ENCODE data around the gene KNG1. TPM values are rescaled to one million over a fixed set of nuclear protein-coding genes. Genes with fewer than 3 reads are reported as not detected.
"Not testable (repeated sequence)": the region's sequence is repeated elsewhere in the genome, so short reads cannot be mapped to it uniquely, and the experiment has no call there.

Gene KNG1
- polyA plus RNA-seq, 2 of the 4 experiments (the other 2 are of a cell fraction) = 0.05 TPM; not detected in 1

GRCh38 chr3:186687120-186687651, 30.0 kb upstream of the KNG1 start:
- DNase-seq (ENCODE audit: low read depth in 1 of 2, low spot score in 1 of 2) = no peak
- no peak overlapping the region for H3K4me3 ChIP-seq
- no peaks in the 10 kb centered on the region for H3K4me1 ChIP-seq
- no peak overlapping the region for H3K27ac ChIP-seq
- H3K4me2 ChIP-seq = no peak overlapping the region
- TF ChIP-seq EHMT2 (IDR thresholded peaks at IDR 0.05; ENCODE audit: low read depth) (no peak), HOXB5 (CRISPR knock-in tag; IDR thresholded peaks at IDR 0.05) (no peak), HOXB13 (CRISPR knock-in tag; IDR thresholded peaks at IDR 0.05; ENCODE audit: low read depth) (no peak), ESRRA (IDR thresholded peaks at IDR 0.05; ENCODE audit: borderline replicate concordance, low read length) (no peak), MAFK (IDR thresholded peaks at IDR 0.05; ENCODE audit: partially characterized antibody) (no peak), CBX2 (IDR thresholded peaks at IDR 0.05; ENCODE audit: borderline replicate concordance, low read depth) (no peak), HMGXB4 (CRISPR knock-in tag; IDR thresholded peaks at IDR 0.05; ENCODE audit: borderline replicate concordance) (no peak)
- TF ChIP-seq, protein P1, sequence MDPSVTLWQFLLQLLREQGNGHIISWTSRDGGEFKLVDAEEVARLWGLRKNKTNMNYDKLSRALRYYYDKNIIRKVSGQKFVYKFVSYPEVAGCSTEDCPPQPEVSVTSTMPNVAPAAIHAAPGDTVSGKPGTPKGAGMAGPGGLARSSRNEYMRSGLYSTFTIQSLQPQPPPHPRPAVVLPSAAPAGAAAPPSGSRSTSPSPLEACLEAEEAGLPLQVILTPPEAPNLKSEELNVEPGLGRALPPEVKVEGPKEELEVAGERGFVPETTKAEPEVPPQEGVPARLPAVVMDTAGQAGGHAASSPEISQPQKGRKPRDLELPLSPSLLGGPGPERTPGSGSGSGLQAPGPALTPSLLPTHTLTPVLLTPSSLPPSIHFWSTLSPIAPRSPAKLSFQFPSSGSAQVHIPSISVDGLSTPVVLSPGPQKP (IDR thresholded peaks at IDR 0.05; ENCODE audit: low read depth, low read length) = no peak
- TF ChIP-seq, protein P2, sequence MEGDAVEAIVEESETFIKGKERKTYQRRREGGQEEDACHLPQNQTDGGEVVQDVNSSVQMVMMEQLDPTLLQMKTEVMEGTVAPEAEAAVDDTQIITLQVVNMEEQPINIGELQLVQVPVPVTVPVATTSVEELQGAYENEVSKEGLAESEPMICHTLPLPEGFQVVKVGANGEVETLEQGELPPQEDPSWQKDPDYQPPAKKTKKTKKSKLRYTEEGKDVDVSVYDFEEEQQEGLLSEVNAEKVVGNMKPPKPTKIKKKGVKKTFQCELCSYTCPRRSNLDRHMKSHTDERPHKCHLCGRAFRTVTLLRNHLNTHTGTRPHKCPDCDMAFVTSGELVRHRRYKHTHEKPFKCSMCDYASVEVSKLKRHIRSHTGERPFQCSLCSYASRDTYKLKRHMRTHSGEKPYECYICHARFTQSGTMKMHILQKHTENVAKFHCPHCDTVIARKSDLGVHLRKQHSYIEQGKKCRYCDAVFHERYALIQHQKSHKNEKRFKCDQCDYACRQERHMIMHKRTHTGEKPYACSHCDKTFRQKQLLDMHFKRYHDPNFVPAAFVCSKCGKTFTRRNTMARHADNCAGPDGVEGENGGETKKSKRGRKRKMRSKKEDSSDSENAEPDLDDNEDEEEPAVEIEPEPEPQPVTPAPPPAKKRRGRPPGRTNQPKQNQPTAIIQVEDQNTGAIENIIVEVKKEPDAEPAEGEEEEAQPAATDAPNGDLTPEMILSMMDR (IDR thresholded peaks at IDR 0.05) = no peak
- ATAC-seq = no peak
- 80% methylated on average over 12 of the region's 12 CpGs for WGBS (ENCODE audit: missing lambda C conversion rate)
- ChIA-PET CTCF (no interaction called here), POLR2A (no interaction called here)
- no peaks in the 10 kb centered on the region for H3K9me3 ChIP-seq
- no peak for FAIRE-seq

DNA sequence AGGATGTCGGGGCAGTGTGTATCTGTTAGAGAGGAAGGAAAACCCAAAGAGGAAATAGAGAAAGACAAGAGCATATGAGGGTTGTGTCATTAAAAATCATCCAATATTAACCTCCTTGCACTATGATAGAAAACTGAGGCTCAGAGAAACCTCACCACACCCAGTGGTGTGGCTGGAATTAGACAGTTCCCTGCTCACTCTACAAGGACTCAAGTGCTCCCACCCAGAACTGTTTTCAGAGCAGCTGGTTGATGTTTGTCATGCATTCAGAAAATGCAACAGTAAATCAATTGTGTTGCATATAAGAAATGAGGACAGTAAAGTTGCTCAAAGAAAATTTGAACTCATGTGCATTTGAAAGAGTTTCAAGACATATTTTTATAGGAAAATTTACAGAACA, 26.9 kb upstream of the KNG1 start:
- H3K27ac ChIP-seq; DNase-seq (ENCODE audit: low read depth in 1 of 2, low spot score in 1 of 2); FAIRE-seq; H3K4me1 ChIP-seq; H3K4me3 ChIP-seq; H3K9me3 ChIP-seq; CTCF ChIA-PET; POLR2A ChIA-PET; H3K4me2 ChIP-seq; ATAC-seq: not testable (repeated sequence)
- WGBS (ENCODE audit: missing lambda C conversion rate) = 85% methylated on average over 1 of the region's 1 CpG

GRCh38 chr3:186691676-186692075, 25.5 kb upstream of the KNG1 start:
- Histone ChIP-seq H3K4me2 (no peak overlapping the region), H3K4me3 (no peak overlapping the region), H3K4me1 (peaks cover 7% of the 10 kb centered on the region; the same call in 1 of the 3 replicates), H3K27ac (no peak overlapping the region), H3K9me3 (no peaks in the 10 kb centered on the region)
- no peak for FAIRE-seq
- POLR2A ChIA-PET = no interaction called here
- DNase-seq (ENCODE audit: low read depth in 1 of 2, low spot score in 1 of 2) = no peak
- TF ChIP-seq KDM1A (IDR thresholded peaks at IDR 0.05; ENCODE audit: low read depth) (no peak), ZNF302 (CRISPR knock-in tag; IDR thresholded peaks at IDR 0.05) (no peak), HES2 (IDR thresholded peaks at IDR 0.05) (no peak), ZC3H11A (IDR thresholded peaks at IDR 0.05) (no peak), SREBF2 (IDR thresholded peaks at IDR 0.05) (no peak), TP53 (CRISPR knock-in tag; IDR thresholded peaks at IDR 0.05) (no peak), FOSB (CRISPR knock-in tag; IDR thresholded peaks at IDR 0.05) (no peak), RCOR1 (IDR thresholded peaks at IDR 0.05; ENCODE audit: low read depth, low read length) (no peak), NPAS2 (CRISPR knock-in tag; IDR thresholded peaks at IDR 0.05; ENCODE audit: borderline replicate concordance) (no peak), TFCP2L1 (CRISPR knock-in tag; IDR thresholded peaks at IDR 0.05) (no peak), PBX3 (IDR thresholded peaks at IDR 0.05) (no peak), POLR2AphosphoS2 (conservative IDR thresholded peaks at IDR 0.05; ENCODE audit: low read length) (no peak), RARB (CRISPR knock-in tag; IDR thresholded peaks at IDR 0.05) (no peak)
- TF ChIP-seq, protein P3, sequence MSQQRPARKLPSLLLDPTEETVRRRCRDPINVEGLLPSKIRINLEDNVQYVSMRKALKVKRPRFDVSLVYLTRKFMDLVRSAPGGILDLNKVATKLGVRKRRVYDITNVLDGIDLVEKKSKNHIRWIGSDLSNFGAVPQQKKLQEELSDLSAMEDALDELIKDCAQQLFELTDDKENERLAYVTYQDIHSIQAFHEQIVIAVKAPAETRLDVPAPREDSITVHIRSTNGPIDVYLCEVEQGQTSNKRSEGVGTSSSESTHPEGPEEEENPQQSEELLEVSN (IDR thresholded peaks at IDR 0.05; ENCODE audit: borderline replicate concordance, low read depth) = no peak
- CTCF ChIA-PET = interaction anchor here (0.6 to 1.8 kb wide), 2 partner anchors 78 to 289 kb away, joined by 3 to 5 read pairs; no protein-coding TSS in a partner anchor
- no peak for ATAC-seq
- 73% methylated on average over 7 of the region's 7 CpGs for WGBS (ENCODE audit: missing lambda C conversion rate)

Measured in A549 (cell line).